ENCODE data around the gene MYH3.

Gene MYH3

DNA sequence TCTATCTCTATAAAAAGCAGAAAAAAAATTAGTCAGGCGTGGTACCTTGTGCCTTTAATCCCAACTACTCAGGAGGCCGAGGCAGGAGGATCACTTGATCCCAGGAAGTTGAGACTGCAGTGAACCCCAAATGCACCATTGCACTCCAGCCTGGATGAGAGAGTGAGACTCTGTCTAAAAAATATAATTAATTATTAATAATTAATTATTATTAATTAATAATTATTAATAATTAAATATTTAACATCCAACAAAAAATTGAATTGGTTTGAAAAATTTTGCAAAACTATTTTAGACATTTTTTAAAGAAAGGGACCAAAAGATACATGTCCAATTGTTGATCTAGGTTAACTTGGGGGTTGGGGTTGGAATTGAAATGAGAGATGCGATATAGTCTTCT is 51.0 kb downstream of the MYH3 start:
- no peak overlapping the region for H3K4me3 ChIP-seq (ENCODE audit: low read length)
- no peaks in the 10 kb centered on the region for H3K27me3 ChIP-seq (ENCODE audit: control insufficient read depth, insufficient read depth, low read length)
- no peak overlapping the region for H3K9ac ChIP-seq (ENCODE audit: low read length)
- no peaks in the 10 kb centered on the region for H3K9me3 ChIP-seq (ENCODE audit: control insufficient read depth, low read length)
- H3K4me1 ChIP-seq (ENCODE audit: control insufficient read depth, insufficient read depth, low read length): no peaks in the 10 kb centered on the region
- no peaks in the 10 kb centered on the region for H3K36me3 ChIP-seq (ENCODE audit: control insufficient read depth, insufficient read depth, low read length)

DNA sequence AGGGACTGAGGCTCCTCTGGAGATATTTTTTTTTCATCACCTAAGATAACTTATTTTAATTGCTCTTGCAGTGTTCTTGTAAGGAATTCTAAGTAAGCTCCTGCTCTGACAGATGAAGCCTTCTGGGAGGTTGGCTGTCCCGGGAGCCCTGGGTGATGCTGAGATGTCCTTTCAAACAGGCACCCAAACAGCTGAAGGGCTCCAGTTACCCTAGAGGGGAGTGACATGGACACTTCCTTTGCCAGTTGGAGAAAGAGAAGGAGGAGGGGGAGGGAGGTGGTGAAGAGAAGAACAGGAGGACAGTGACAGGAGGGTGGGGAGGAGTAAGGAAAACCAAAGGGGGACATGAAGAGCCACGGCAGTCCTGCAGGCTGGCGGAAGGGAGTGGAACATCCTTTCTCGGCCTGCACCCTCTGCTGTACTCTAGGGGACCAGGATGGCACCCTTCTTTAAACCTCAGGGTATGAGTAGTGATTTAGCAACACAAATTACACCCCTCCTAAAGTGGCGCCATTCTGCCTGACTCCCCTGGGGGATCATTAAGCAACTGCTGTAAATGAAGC is 51.8 kb downstream of the MYH3 start:
- no peaks in the 10 kb centered on the region for H3K4me1 ChIP-seq (ENCODE audit: control insufficient read depth, insufficient read depth, low read length)
- H3K27me3 ChIP-seq (ENCODE audit: control insufficient read depth, insufficient read depth, low read length): no peaks in the 10 kb centered on the region
- no peak overlapping the region for H3K4me3 ChIP-seq (ENCODE audit: low read length)
- no peaks in the 10 kb centered on the region for H3K36me3 ChIP-seq (ENCODE audit: control insufficient read depth, insufficient read depth, low read length)
- H3K9ac ChIP-seq (ENCODE audit: low read length): no peak overlapping the region
- H3K9me3 ChIP-seq (ENCODE audit: control insufficient read depth, low read length): no peaks in the 10 kb centered on the region

DNA sequence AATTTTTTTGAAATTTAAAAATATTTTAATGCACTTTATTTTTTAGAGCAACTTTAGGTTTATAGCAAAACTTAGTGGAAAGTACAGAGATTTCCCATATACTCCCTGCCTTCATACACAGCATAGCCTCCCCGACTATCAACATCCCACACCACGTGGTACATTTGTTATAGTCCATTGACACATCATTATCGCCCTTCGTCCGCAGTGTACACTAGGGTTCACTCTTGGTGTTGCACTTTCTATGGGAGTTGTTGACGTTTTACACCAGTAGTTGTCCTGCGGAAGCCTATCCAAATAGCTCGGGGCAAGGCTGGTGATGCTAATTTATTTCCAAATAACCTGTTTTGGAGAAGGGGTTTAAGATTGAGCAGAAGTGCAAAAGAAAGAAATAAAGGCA is 52.6 kb downstream of the MYH3 start:
- no peak overlapping the region for H3K9ac ChIP-seq (ENCODE audit: low read length)
- H3K36me3 ChIP-seq (ENCODE audit: control insufficient read depth, insufficient read depth, low read length): no peaks in the 10 kb centered on the region
- no peak overlapping the region for H3K4me3 ChIP-seq (ENCODE audit: low read length)
- H3K9me3 ChIP-seq (ENCODE audit: control insufficient read depth, low read length): no peaks in the 10 kb centered on the region
- no peaks in the 10 kb centered on the region for H3K4me1 ChIP-seq (ENCODE audit: control insufficient read depth, insufficient read depth, low read length)
- H3K27me3 ChIP-seq (ENCODE audit: control insufficient read depth, insufficient read depth, low read length): no peaks in the 10 kb centered on the region

DNA sequence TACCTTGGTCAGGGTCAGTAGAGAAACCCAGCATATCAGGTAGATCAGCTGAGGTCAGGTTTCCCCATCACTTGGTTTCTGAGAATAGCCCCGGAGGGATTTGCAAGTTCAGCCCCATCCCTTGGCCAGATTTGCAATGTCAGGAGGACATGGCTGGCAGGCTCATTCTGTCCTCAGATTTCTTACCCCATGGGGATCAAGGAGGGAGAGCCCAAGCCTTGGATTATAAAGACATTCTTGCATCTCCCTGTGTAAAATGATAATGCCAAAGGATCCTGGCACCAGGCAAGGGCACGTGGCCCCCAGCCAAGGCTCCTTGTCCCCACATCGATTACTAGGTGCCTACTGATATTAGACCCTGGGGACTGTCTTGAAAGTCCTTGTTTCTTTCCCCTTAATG is 53.2 kb downstream of the MYH3 start:
- Histone ChIP-seq H3K36me3 (ENCODE audit: control insufficient read depth, insufficient read depth, low read length) (no peaks in the 10 kb centered on the region), H3K9ac (ENCODE audit: low read length) (no peak overlapping the region), H3K27me3 (ENCODE audit: control insufficient read depth, insufficient read depth, low read length) (no peaks in the 10 kb centered on the region), H3K4me1 (ENCODE audit: control insufficient read depth, insufficient read depth, low read length) (no peaks in the 10 kb centered on the region), H3K4me3 (ENCODE audit: low read length) (no peak overlapping the region), H3K9me3 (ENCODE audit: control insufficient read depth, low read length) (no peaks in the 10 kb centered on the region)

DNA sequence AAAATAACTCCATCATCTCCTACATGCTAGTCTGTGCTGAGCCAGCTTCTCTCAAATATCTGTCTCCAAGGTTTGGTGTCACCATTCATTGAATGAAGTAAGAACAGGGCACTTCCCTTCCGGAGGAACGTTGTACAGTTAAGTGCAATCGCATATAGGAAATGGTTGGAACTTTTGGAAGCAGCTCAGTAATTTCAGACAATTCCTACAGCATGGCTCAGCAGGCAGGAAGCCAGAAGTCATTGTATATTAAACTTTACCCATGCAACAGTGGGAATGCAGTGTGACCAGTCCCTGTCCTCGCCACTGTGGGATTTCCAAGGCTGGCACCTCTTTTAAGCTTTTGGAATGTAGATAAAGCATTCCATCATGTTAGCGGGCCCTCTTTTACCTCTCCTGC is 56.5 kb downstream of the MYH3 start:
- no peak overlapping the region for H3K9ac ChIP-seq (ENCODE audit: low read length)
- H3K9me3 ChIP-seq (ENCODE audit: control insufficient read depth, low read length): no peaks in the 10 kb centered on the region
- no peaks in the 10 kb centered on the region for H3K4me1 ChIP-seq (ENCODE audit: control insufficient read depth, insufficient read depth, low read length)
- H3K27me3 ChIP-seq (ENCODE audit: control insufficient read depth, insufficient read depth, low read length): no peaks in the 10 kb centered on the region
- H3K36me3 ChIP-seq (ENCODE audit: control insufficient read depth, insufficient read depth, low read length): no peaks in the 10 kb centered on the region
- no peak overlapping the region for H3K4me3 ChIP-seq (ENCODE audit: low read length)

DNA sequence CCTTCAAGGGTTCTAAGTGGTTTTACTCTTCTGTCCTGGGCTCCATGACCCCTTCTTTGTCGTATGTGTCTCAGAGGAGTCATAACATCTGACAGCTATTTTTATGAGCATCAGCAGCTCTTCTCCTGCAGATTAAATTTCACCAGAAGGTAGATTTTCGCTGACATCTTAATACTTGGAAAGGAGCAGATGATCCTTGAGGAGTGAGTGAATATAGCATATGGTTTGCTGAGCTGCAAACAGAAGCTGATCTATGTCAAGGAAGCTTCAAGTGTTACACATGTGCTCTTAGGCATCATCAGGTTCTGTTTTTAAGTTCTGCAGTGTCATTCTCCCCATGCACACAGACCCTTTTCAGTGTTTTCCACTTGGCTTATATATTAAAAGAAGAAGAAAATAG is 58.5 kb downstream of the MYH3 start:
- H3K4me3 ChIP-seq (ENCODE audit: low read length): no peak overlapping the region
- no peaks in the 10 kb centered on the region for H3K27me3 ChIP-seq (ENCODE audit: control insufficient read depth, insufficient read depth, low read length)
- H3K9ac ChIP-seq (ENCODE audit: low read length): no peak overlapping the region

DNA sequence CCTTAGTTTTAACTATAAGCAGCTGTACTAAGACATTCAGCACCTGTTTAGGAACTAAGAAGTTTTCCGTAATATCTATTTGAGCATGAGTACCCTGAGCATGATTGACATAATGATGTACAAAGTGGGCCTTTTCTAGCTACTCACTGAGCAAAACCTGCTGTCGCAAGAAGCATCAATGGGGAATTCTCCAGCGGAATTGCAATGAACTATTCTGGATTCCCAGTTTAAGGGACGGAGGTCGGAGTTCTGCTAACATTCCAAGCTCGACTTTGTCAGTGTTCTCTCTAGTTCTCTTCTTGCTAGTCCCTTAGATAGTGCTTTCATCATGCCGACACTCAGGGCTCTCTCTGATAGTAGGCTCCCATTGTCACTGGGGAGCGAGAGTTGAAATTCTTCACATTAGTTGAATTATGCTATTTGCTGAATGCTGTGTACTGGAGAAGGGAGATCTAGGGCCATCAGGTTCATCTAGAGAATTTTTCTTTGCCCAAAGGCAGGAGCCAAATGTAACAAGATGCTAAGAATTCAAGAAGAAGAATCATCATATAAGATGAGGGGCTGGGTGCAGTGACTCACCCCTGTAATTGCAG is 67.5 kb downstream of the MYH3 start:
- H3K27me3 ChIP-seq (ENCODE audit: control insufficient read depth, insufficient read depth, low read length): no peaks in the 10 kb centered on the region
- no peaks in the 10 kb centered on the region for H3K36me3 ChIP-seq (ENCODE audit: control insufficient read depth, insufficient read depth, low read length)
- no peak overlapping the region for H3K4me3 ChIP-seq (ENCODE audit: low read length)
- H3K4me1 ChIP-seq (ENCODE audit: control insufficient read depth, insufficient read depth, low read length): no peaks in the 10 kb centered on the region
- no peak overlapping the region for H3K9ac ChIP-seq (ENCODE audit: low read length)
- H3K9me3 ChIP-seq (ENCODE audit: control insufficient read depth, low read length): no peaks in the 10 kb centered on the region

More for the DNA sequence above, 58.5 kb downstream of the MYH3 start:
- Histone ChIP-seq H3K4me1 (ENCODE audit: control insufficient read depth, insufficient read depth, low read length) (no peaks in the 10 kb centered on the region), H3K9me3 (ENCODE audit: control insufficient read depth, low read length) (no peaks in the 10 kb centered on the region), H3K36me3 (ENCODE audit: control insufficient read depth, insufficient read depth, low read length) (no peaks in the 10 kb centered on the region)

DNA sequence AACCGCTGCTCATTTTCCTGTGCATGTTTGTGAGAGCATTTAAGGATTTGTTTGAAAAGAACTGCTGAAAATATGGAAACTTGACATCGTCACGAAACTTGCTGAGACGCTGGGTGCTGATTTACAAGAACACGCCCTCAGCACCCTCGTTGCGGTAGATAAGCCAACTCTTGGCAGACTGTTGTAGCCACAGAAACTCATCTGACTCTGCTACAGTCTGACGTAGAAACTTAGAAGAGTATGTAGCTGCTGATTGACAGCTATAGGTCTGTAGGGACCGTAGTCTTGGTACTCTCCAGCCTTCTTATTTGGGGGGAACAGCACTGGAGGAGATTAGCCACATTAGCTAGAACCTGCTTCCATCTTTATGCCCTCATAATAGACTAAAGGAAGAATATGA is 71.6 kb downstream of the MYH3 start:
- Histone ChIP-seq H3K36me3 (ENCODE audit: control insufficient read depth, insufficient read depth, low read length) (no peaks in the 10 kb centered on the region), H3K9me3 (ENCODE audit: control insufficient read depth, low read length) (no peaks in the 10 kb centered on the region), H3K4me1 (ENCODE audit: control insufficient read depth, insufficient read depth, low read length) (no peaks in the 10 kb centered on the region), H3K4me3 (ENCODE audit: low read length) (no peak overlapping the region), H3K27me3 (ENCODE audit: control insufficient read depth, insufficient read depth, low read length) (no peaks in the 10 kb centered on the region), H3K9ac (ENCODE audit: low read length) (no peak overlapping the region)

DNA sequence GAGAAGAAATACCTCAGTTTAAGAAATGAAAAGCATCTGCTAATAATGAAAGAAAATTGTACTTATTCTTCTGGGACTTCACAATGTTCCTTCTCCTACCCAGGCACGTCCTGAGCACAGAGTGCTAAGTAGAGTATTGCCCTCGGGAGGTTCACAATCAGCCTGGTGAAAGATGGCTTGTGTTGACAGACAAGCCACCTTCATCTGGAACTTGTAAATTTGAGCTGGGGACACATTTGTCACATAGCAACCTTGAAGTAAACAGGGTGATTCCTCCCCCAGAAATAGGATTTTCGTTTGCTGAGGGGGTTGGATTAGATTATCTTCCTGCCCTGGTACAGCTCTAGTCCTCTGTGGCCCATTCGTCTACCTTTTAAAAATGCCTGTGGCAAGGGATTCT is 73.3 kb downstream of the MYH3 start:
- H3K4me1 ChIP-seq (ENCODE audit: control insufficient read depth, insufficient read depth, low read length): no peaks in the 10 kb centered on the region
- H3K9me3 ChIP-seq (ENCODE audit: control insufficient read depth, low read length): no peaks in the 10 kb centered on the region
- no peak overlapping the region for H3K4me3 ChIP-seq (ENCODE audit: low read length)

DNA sequence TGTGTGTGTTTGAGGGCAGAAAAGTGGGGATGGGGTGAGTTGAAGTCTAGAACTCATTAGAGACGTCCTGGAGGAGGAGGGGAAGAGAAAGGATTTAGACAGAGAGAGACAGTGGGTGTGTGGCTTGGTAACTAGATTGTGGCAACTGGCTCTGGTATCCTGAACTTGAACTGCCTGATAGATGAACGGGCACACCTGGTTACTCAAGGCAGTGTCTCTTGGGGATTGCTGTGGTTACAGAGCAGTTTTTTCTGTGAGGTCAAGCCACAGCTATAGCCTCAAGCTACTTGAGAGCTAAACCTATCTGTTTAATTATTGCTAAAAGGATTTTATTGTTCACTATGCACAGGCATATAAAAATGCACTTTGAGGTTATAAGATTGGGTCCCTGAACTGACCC is 77.8 kb downstream of the MYH3 start:
- H3K27me3 ChIP-seq (ENCODE audit: control insufficient read depth, insufficient read depth, low read length): no peaks in the 10 kb centered on the region
- H3K9me3 ChIP-seq (ENCODE audit: control insufficient read depth, low read length): no peaks in the 10 kb centered on the region
- no peak overlapping the region for H3K4me3 ChIP-seq (ENCODE audit: low read length)
- no peaks in the 10 kb centered on the region for H3K36me3 ChIP-seq (ENCODE audit: control insufficient read depth, insufficient read depth, low read length)
- H3K4me1 ChIP-seq (ENCODE audit: control insufficient read depth, insufficient read depth, low read length): no peaks in the 10 kb centered on the region
- H3K9ac ChIP-seq (ENCODE audit: low read length): no peak overlapping the region

More for the DNA sequence above, 73.3 kb downstream of the MYH3 start:
- Histone ChIP-seq H3K36me3 (ENCODE audit: control insufficient read depth, insufficient read depth, low read length) (no peaks in the 10 kb centered on the region), H3K27me3 (ENCODE audit: control insufficient read depth, insufficient read depth, low read length) (no peaks in the 10 kb centered on the region), H3K9ac (ENCODE audit: low read length) (no peak overlapping the region)
